OCI-LY1 (cell line): Measurements from ENCODE around the gene EYS.

Experiments used
- EZH2 ChIP-seq: fragments of 200-600 bp; sonication (generic), shearing (Covaris generic); IDR thresholded peaks from 2 replicates; pipeline ENCODE4 v1.8.0; 2017; ENCODE audit warnings: borderline replicate concordance, mixed run types, mild to moderate bottlenecking, antibody characterized with exemption, low read length, moderate library complexity, mixed read lengths
- TF ChIP-seq, protein P1 (sequence below): fragments of 200-600 bp; sonication (generic), shearing (Covaris generic); IDR thresholded peaks from 2 replicates; pipeline ENCODE4 v1.5.1; 2017; ENCODE audit warnings: mild to moderate bottlenecking, antibody characterized with exemption, low read length, moderate library complexity, mixed read lengths

GRCh38 chr6:63690221-63690620, 2016.8 kb downstream of the EYS start:
- TF ChIP-seq, protein P1, sequence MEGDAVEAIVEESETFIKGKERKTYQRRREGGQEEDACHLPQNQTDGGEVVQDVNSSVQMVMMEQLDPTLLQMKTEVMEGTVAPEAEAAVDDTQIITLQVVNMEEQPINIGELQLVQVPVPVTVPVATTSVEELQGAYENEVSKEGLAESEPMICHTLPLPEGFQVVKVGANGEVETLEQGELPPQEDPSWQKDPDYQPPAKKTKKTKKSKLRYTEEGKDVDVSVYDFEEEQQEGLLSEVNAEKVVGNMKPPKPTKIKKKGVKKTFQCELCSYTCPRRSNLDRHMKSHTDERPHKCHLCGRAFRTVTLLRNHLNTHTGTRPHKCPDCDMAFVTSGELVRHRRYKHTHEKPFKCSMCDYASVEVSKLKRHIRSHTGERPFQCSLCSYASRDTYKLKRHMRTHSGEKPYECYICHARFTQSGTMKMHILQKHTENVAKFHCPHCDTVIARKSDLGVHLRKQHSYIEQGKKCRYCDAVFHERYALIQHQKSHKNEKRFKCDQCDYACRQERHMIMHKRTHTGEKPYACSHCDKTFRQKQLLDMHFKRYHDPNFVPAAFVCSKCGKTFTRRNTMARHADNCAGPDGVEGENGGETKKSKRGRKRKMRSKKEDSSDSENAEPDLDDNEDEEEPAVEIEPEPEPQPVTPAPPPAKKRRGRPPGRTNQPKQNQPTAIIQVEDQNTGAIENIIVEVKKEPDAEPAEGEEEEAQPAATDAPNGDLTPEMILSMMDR: no peak
- no peak for TF ChIP-seq EZH2
